NCI-H2107 treated with DMSO at 0.1 percent for 48 hours (cell line): Measurements from ENCODE around the gene NEDD4L.

Experiments used
- DNase-seq: peaks from one replicate; lab custom pipeline; 2025; ENCODE audit not compliant: unreplicated experiment; lab: John Stamatoyannopoulos, UW

NEDD4L gene

DNA sequence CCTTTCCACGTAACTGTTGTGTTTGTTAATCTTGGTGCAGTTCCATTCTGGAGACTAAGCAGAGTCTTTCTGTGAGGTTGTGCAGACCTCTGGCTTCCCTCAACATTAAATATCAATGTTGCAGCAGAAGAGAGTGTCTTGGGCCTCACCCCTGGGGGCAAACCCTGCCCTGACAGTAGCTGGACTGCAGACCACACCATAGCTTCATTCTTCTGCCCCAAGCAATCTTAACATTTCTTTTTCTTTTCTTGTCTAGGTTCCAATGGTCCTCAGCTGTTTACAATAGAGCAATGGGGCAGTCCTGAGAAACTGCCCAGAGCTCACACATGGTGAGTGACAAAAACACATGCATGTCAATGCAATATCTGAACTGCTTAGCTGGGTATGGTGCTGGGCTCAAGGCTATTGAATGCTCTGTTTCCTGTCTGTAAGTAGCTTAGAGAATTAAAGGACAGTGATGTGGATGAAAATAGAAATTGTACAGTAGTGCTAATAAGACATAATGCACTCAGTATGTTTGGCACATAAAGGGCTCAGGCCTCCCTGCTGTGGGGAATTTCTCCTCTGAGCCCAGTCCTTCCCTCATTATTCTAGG is 347.3 kb downstream of the NEDD4L start:
- DNase-seq: no peak

DNA sequence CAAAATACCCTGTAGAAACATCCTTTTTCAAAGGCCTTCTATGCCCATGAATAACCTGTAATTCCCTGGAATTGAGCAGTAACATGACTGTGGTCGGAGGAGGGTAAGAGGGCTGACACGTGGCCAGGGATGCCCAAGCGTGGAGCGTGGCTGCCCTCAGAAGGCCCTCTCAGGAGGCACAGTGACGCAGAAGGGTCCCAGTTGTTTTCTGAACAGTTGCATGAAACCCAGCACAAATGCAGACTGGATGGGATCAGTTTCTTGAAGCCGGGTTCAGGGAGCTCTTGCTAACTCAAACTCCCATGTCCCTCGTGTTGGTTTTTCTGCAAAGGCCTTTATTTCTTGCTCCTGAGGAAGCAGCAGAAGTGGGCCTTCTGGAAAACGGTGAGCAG is 347.9 kb downstream of the NEDD4L start:
- DNase-seq: no peak

DNA sequence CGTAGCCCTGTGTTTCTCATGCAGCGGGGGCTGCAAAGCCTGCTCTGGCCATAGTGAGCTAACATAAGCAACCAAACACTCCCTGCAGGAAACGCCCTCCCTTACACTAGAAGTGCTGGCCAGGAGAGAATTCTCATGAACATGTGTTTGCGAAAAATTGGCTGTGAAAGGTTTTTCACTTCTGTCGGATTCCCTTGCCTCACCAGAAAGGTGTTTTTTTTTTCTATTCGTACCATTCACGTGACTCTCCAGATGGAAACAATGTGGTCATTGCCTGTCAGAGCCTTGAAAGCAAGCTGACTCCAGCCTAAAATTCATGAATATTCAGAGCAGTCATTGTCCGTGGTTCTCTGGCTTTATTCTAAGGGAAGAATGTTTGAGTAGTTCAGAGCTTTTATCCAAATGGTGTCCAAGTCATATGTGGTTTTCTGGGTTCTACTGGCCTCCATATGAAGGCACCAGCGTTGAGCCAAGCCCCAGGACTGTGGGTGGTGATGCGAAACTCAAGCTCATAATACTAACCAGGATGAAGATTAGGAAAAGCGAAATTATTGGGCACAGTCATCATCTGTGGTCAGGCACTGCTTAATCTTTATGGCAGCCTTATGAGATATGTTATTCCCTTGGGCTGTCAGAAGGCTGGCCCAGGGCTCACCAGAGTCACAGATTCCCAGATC is 348.4 kb downstream of the NEDD4L start:
- DNase-seq: no peak

DNA sequence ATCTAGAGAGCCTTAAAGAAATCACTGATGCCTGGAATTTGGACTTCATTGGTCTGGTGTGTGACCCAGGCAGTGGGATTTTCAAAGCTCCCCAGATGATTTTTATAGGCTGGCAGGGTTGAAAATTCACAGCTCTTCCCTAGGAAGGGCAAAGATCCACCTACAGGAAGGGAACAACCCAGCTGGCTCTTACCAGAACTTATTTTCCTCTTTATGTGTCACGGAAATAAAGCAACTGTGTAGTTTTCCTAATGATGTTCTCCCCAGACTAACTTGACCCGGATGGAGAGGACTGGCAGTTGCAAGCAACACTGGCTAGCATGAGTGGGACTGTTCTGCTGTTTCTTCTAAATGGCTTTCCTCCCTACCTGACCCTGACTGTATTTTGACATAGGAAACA is 349.3 kb downstream of the NEDD4L start:
- DNase-seq: no peak

DNA sequence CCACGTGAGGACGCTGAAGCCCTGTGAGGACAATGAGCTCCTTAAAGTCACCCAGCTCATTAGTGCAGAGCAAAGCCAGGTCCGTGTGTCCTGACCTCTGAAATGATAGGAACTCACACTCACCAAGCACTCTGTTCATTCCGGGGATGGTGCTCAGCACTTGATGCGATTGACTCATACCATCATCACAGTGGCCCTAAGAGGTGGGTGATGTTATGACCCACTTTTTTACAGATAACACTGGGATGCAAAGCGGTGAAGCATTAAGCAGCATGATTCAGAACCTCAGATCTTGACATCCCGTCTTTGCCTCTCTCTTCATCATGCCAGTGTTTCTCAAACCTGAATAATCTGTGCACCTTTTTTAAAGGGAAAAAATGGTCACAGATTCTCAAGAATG is 350.0 kb downstream of the NEDD4L start:
- no peak for DNase-seq

DNA sequence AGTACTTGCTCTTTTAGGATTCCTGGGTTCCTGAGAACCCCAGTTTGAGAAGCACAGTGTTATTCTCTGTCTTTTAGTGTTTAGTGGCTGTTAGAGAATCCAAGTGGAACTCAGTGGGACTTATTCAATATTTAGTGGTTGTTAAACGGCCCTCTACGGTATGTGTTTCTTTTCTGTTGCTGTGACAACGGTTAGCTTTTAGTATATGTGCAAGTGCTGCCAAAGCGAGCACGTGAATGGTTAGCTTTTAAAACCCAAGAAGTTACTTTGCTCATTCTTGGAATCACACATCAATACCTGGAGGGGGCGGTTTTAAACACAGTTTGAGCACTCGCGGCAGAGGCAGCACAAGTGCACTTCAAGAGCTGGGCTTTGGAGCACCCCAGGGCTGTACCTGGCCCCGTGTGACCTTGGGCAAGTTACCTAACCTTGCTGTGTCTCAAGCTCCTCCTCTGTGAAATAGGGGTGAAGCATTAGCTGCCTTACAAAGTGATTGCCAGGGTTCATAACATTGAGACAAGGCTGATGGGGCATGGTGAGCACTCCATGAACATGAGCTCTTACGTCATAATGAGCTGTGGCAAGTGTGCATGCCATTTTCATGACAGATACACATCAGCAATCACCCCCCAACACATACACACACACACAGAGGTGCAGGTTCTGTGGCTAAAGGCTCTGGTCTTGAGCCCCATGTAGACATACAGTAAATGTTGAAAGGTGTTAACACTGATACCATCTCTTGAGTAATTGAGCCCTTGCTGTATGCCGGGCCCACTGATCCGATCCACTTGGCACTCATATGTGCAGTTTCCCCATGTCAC is 350.8 kb downstream of the NEDD4L start:
- no peak for DNase-seq

DNA sequence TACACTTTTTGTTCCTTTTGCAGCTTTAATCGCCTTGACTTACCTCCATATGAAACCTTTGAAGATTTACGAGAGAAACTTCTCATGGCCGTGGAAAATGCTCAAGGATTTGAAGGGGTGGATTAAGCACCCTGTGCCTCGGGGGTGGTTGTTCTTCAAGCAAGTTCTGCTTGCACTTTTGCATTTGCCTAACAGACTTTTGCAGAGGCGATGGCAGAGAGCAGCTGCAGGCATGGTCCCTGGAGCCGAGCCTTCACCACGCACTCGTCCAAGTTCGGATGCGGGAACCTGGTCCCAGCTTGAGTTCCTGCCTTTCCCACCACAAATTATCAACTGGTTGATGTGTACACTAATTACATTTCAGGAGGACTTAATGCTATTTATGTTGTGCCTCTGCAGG is 352.1 kb downstream of the NEDD4L start:
- no peak for DNase-seq

DNA sequence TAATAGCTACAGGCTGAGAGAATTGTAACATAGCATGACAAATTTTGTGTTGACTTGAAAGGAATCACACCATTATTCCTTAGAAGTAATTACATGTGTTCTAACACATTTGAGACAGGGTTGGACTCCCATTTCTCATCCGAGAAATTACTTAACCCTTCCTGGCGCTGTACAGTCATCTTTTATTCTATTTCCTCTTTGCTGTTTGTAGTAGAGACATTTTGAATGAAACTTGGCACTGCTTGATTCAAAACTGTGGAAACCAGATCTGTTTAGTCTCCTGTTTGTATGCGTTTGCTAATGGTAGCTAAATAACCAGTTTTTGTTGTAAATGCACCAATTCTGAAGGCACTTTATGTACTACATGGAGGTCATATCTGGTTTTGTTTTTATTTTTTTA is 352.9 kb downstream of the NEDD4L start:
- no peak for DNase-seq

DNA sequence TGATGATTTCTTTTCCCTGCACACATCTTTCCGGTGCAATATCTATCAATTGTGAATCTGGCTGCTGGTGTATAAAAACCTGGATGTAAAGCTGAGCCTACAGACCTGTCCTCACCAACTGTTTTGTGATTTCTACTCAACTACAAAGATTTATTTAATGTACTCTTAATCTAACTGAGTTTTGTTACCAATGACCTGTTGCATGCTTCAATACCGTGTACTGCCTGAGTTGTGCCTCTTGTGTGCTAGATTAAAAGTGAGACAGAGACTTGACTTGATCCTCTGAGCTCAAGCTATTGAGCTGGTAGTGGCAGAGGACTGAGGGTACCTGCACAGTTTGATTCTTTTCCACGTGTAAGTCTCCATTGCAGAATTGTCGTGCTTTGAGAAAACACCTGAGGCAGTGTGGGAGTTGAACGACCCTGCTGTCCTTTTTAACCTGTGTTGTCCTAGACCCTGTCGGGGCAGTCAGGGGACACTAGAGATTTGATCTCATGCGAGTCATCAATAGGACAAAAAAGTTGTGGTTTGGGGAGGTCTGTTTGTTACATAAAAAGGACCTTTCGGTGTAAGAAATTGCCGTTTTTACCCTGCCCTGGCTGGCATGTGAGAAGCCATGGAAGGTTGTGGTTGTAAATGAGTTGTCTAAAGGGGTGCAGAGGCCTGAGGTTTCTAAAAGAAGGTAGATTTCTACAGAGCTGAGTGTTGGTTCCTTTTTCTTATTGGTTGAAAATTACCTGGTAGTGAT is 353.5 kb downstream of the NEDD4L start:
- no peak for DNase-seq

DNA sequence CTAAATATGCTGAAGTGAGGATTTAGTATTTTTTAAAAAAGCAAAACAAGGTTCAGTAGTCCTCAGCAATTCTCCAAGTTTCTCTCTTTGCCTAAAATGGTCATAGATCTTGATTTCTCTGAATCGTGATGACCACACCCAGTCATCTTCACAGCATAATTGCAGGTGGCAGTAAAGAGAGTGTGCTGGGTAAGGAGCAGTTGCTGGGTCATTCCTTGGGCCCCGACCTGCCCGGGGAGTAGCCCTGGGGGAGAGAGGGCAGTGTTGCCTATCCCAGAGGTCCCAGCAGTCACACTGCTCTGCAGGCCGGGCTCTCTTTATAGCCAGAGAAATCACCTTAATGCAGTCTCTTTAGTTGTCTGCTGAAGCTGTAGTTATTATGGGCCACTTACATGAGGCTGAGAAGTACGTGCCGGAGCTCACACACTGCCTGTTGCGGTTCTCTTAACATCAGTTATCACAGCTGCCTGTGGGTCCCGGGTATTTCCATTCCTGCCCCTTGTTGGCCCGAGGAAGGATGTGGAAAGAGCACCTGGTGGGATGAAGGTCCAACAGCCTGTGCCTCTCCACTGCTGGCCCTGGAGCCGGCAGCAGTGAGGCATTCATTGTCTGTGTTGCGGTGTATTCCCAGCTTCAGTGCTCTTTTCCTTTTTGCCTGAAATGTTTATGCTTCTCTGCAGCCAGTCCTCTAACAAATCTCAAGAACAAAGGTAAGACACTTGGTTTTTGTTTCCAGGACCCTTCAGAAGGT is 354.8 kb downstream of the NEDD4L start:
- DNase-seq: no peak

DNA sequence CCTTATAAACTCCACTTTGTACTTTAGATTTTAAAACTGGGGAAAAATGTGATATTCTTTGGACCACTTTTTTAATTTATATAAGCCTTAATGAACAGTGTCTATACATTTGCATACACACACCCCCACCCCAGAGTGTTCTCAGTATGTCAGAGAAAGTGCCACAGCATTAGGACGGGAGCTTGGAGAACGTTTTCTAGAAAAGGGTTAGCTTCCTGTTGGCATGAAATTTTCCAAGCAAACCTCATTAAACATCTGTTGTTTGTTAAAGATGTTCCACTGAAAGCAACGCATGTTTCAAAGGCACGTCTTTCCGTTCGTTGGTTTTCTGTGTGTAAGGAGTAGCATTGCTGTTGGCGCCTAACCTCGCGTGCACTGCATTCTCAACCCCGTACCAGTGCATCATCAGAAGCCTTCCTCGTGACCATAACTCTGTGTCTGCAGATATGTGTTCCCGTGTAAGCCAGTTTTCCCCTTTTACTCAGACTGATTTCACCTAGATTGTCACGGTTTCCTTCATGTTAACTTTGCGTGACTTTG is 356.4 kb downstream of the NEDD4L start:
- no peak for DNase-seq

DNA sequence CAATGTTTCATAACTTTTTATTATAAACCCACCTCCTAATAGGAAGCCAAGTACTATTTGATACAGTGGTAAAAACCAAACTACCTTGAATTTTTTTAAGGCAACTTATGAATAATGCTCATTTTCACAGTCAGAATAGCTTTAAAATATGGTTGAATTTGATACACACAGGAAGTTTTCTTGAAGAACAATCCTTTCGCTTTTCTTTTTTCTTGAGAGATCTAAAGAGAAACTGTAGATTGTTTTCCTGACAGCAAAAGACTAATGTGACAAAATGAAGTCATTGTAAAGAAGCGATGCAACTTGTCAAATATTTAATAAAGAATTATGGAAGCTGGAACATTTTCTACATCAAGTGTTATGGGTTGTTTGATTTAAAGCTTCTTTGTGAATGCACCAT is 357.2 kb downstream of the NEDD4L start:
- no peak for DNase-seq

DNA sequence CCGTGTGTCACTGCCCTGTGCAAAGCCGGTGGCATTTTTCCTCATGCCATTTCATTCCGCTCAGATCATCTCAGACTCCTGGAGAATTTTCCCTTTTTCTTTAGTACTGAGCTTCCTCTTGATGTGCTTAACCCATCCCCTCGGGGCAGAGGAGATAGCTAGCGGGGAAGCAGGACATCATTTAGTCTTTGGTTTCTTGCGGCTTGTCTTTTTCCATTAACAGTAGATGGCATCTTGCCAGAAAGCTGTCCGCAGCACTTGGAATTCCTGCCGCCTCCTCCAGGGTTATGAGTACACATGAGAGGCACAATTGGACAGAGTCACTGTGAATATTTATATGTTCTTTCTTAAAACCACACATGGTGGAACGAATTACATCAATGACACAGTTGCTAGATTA is 358.2 kb downstream of the NEDD4L start:
- peak; percentile 20 for DNase-seq

DNA sequence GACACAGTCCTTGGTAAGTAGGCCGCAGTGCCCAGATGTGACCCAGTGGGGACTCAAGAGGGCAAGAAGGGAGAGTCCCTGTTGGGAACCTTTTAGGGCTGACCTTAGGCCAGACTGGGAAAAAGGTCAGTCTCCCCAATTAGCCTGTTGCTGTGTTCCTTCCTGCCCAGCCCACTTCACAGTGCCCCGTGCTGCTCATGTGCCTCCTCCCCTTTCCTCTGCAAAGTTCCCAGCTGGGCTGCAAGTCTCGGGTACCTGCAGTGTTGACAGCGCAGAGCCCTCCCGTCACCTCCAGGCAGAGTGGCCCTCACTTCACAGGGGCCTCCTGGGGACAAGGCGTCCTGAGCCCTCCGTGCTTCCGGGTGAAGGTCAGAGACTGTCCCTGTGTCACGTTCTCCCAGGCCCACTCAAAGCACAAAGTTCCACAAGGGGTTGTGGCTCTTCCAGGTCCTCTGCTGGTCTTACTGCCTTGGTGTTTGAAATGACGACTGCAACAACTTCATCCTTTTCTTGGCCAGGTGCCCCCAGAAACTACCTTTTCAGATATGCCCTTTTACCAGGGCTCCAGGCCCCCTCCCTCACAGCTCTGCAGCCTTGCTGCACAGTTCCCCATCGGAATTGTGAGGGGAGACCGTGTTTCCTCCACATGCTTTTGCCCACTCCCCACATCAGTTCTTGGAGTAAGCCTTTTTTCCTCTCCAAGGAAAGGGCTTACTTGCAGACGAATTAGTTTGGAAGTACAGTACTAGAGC is 359.1 kb downstream of the NEDD4L start:
- no peak for DNase-seq

DNA sequence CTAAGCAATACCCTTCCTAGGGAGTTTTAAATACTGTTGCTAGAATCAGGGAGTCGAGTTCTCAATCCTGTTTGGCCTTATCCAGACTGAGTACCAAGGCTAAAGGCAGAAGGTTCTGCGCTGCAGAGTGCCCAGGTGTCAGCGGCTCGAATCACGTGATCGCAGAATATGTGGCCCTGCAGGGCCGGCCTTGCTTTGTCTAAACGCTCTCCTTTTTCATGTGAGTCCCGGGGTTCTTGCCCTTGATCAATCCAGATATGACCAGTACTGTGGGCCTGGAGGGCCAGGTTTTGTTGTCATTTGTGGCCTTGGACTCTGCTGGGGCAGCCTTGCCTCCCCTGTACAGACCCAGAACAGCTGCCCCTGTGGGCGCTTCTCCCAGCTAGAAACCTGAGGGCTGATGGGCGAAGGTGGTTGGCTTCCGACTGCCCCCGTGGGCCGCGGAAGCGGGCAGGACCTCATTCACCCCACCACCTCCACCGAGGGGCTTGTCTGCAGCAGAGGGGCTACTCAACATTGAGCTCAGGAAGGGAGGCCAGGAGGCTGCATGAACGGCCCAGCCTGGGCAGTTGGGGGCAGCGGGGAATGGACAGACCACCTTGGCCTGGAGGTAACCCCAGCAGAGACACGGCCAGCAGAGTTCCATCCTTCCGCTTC is 359.9 kb downstream of the NEDD4L start:
- no peak for DNase-seq

DNA sequence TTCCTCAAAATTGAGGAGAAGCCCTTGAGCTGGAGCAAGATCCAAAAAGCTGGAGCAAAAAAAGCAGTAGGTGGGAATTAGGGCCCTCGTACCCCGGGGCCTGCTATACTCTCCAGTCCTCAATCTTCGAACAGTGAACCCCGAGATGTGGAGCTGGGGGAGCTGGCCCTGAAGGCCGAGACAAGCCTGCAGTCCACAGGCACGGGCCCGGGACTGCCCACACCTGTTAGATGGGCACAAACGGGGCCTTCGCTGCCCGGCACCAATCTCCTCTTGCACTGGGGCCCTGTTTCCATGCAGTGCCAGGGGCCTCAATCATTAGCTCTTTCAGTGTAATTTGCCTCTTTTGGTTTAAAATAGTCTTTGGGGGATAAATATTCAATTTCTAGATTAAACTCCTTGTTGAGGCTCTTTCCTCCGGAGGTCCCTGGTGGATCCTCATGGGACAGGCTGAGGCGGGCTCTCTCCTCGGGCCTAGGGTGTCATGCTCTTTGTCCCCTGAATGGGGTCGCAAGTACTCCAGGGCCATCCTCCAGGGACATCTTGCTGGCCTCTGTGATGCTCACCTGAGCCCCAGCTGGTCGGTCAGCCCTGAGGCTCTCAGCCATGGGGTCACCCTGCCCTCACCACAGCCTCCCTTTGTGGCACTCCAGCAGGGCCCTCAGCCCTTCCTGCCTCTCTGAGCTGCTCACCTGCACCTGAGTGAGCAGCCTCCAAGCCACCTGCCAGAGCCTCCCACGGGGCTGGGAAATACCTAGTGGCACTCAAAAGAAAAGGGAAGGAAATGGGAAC is 361.3 kb downstream of the NEDD4L start:
- no peak for DNase-seq

DNA sequence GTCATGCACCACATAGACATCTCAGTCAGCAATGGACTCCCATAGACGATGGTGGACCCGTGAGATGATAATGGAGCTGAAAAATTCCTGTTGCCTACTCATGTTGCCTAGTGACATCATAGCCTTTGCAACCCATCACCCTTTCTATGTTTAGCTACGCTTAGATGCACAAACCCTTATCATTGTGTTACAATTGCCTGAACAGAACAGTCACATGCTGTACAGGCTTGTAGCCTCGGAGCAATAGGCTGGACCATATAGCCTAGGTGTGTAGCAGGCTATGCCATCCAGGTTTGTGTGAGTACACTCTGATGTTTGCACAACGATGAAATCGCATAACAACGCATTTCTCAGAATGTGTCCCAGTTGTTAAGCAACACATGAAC is 363.2 kb downstream of the NEDD4L start:
- no peak for DNase-seq

DNA sequence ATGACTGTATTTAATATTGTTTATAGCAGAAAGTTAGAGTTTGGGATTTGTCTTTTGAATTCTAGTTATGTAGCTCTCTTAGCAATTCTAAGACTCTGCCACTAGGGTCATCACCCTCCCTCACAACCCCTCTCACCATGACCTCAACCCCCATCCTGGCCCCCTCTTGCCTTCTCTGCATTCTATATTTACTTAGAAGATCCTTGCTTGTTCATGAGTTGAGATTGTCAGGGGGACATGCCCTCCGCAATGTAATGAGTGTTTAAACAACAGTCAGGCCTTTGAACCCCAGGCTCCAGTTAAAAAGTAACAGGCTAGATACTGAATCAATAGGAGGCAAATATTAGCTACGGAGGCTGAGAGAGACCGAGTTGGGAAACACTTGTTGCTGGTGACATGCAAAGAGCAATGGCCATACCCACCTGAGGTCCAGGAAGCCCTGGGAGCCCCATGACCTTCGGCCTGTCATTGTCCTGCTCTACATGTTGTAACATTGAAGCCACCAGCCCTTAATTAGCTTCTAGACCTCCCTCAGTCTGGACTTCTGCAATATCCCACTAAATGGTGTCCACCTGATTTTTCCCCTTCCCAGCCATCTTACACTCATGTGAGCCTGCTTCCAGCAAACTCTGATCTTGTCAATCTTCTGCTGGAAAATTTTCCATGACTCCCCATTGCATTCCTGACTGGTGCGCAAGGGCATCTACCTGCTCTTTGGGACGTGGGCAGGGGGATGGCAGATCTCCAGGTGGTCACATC is 363.8 kb downstream of the NEDD4L start:
- DNase-seq: no peak
